Spleen (tissue), 11 donors: ENCODE results near the gene ADAMTS4. TPM values are rescaled to one million over a fixed set of nuclear protein-coding genes. Genes with fewer than 3 reads are reported as not detected.

Experiments used
- DNase-seq: peaks from one replicate; pipeline ENCODE4 v3.0.0-alpha.2; 2020
- H3K27ac ChIP-seq, 8 donors: fragments of 200-600 bp; sonication (generic) in 7 of 8; 1 replicate in 4 of 8; 2 replicates in 4 of 8; pipeline versions ENCODE4 v1.5.0 to v1.8.0; 2016 to 2021; ENCODE audit warnings: inconsistent platforms in 4 of 8, mild to moderate bottlenecking in 4 of 8, moderate library complexity in 1 of 8
- H3K27me3 ChIP-seq, 7 donors: fragments of 200-600 bp; sonication (generic) in 6 of 7; replicated peaks in 1 of 7; 1 replicate in 4 of 7; 2 replicates in 3 of 7; pipeline versions ENCODE4 v1.5.0 to v1.8.0; 2016 to 2021; ENCODE audit warnings: inconsistent platforms in 3 of 7, mild to moderate bottlenecking in 1 of 7
- H3K36me3 ChIP-seq, 6 donors: fragments of 200-600 bp; sonication (generic) in 5 of 6; 1 replicate in 4 of 6; 2 replicates in 2 of 6; pipeline versions ENCODE4 v1.5.0 to v1.8.0; 2016 to 2021; ENCODE audit warnings: inconsistent platforms in 2 of 6
- H3K4me1 ChIP-seq, 6 donors: fragments of 200-600 bp; sonication (generic) in 5 of 6; 1 replicate in 3 of 6; 2 replicates in 3 of 6; pipeline versions ENCODE4 v1.5.0 to v1.8.0; 2016 to 2021; ENCODE audit warnings: inconsistent platforms in 3 of 6
- H3K4me3 ChIP-seq, 8 donors: fragments of 200-600 bp; sonication (generic) in 7 of 8; 1 replicate in 4 of 8; 2 replicates in 4 of 8; pipeline versions ENCODE4 v1.5.0 to v1.8.0; 2016 to 2021; ENCODE audit warnings: inconsistent platforms in 4 of 8, mild to moderate bottlenecking in 4 of 8, moderate library complexity in 2 of 8
- H3K9me3 ChIP-seq, 8 donors: fragments of 200-600 bp; sonication (generic) in 7 of 8; 1 replicate in 4 of 8; 2 replicates in 4 of 8; pipeline versions ENCODE4 v1.5.0 to v1.8.0; 2016 to 2021; ENCODE audit warnings: inconsistent platforms in 4 of 8
- CTCF ChIP-seq, 11 experiments: fragments of 200-600 bp in 7 of 11; fragments of 450-650 bp in 4 of 11; sonication (generic) in 4 of 11; IDR thresholded peaks in 8 of 11; conservative IDR thresholded peaks in 3 of 11; 1 replicate in 7 of 11; 2 replicates in 4 of 11; pipeline versions ENCODE4 v1.4.0 to v1.8.0; 2016 to 2021; ENCODE audit warnings: antibody characterized with exemption in 11 of 11, inconsistent platforms in 4 of 11, mild to moderate bottlenecking in 1 of 11
- POLR2A ChIP-seq, 3 donors: fragments of 450-650 bp; IDR thresholded peaks; one replicate each; pipeline ENCODE4 v1.5.1; 2017; ENCODE audit warnings: antibody characterized with exemption in 3 of 3, mild to moderate bottlenecking in 1 of 3
- POLR2AphosphoS5 ChIP-seq, 3 donors: sonication (generic); formaldehyde crosslinking; IDR thresholded peaks; one replicate each; pipeline ENCODE4 v1.5.1; 2017; ENCODE audit warnings: antibody characterized with exemption in 3 of 3
- WGBS, 5 donors: extraction: QIAGEN DNeasy Blood & Tissue Kit in 3 of 5; methylation state at CpG; one replicate each; pipeline versions ENCODE4 v1.1.5 to v1.1.7; 2013 to 2018; 5-methylcytosine and 5-hydroxymethylcytosine counted together
- intact Hi-C: fragments of 100-400 bp; cut with DNase I; formaldehyde crosslinking; loops from one replicate; pipeline ENCODE4 v1.15.0; 2023; ENCODE audit warnings: low total_unique reads
- polyA plus RNA-seq, 3 donors: library from polyadenylated mRNA; stranded (reverse); fragments of 200-250 nt; gene quantifications; one replicate each; pipeline ENCODE4 v1.2.1, GENCODE V29; 2013
- total RNA-seq, 7 donors: library from RNA; depleted of rRNA in 3 of 7; stranded (reverse); fragments of >200 nt in 3 of 7; fragmentation: NEBNext Ultra II Directional in 4 of 7; extraction: Animal tissue kit (Norgen Biotek cat#: 25700) in 4 of 7; gene quantifications; one replicate each; pipeline versions ENCODE4 v1.1.0 to v1.2.1, GENCODE V29; 2016 to 2021
- donor health status: healthy with polysubstance abuse.
- donor health status: DM: no; HTN: no; CAD: no; lungs with moderate emphysema.
- donor health status: DM: no; HTN: no; CAD: no.
- donor health status: Bipolar disorder and iron deficiency.
- donor health status: healthy.
- donor health status: DM: no; HTN: no; CAD: no.
- donor health status: DM: yes; HTN: yes; CAD: no.

The ADAMTS4 gene
- total and polyA plus RNA-seq, 10 donors: 0.26 to 37.8 (median 4.0) TPM

DNA sequence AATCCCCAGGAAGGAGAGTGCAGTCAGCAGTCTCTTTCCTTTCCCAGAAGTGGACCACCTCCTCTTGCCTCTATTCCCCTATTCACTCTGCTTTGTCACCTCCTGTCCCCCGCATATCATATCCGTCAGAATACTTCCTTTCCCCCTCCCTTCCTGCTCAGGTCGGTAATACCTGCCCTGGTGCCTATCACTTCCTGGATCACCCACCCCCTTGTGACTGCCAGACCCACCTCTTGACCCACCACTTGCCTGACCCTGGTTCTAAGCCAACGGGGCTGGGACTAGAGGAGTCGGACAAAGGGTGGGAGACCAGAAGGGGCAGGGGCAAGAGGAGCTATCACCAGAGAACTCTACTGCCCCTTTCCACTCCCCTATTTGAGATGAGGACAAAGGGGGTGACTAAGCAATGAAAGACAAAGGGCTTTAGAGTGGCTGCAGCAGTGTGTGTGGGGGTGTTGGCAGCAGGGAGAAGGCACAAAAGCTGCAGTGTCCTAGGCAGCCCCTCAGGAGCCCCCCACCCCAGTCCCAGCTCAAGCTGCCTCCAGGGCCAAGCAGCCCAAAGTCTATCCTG lies 1.7 kb upstream of the ADAMTS4 start:
- WGBS, 5 donors: 37 to 65% (median 42%) methylated on average over 5 of the region's 5 CpGs
- intact Hi-C loops: no loop called here

GRCh38 chr1:161199506-161200139 lies 769 bp upstream of the ADAMTS4 start:
- intact Hi-C loops: no loop called here
- Histone ChIP-seq H3K36me3 (peaks cover 0 to 15% (median 2%) of the 10 kb centered on the region in 6 donors), H3K27me3 (no peaks in the 10 kb centered on the region), H3K4me3 (no peak overlapping the region), H3K9me3 (no peaks in the 10 kb centered on the region), H3K4me1 (peaks cover 51 to 97% (median 88%) of the 10 kb centered on the region in 6 donors), H3K27ac (peak overlapping the region; percentile 48 to 97 (median 94))
- TF ChIP-seq CTCF (IDR thresholded peaks at IDR 0.05 in 8 of 11, conservative IDR thresholded peaks at IDR 0.05 in 3 of 11) (no peak), POLR2A (IDR thresholded peaks at IDR 0.05) (no peak), POLR2AphosphoS5 (IDR thresholded peaks at IDR 0.05) (no peak)
- 51 to 69% (median 61%) methylated on average over 5 of the region's 5 CpGs for WGBS, 5 donors
- DNase-seq: peak; percentile 53

More for the DNA sequence above, 1.7 kb upstream of the ADAMTS4 start:
- Histone ChIP-seq H3K9me3 (no peaks in the 10 kb centered on the region), H3K27me3 (no peaks in the 10 kb centered on the region), H3K36me3 (peaks cover 0 to 24% (median 6%) of the 10 kb centered on the region in 6 donors), H3K4me3 (peak overlapping the region in 1 of 8 donors; percentile 83), H3K27ac (peak overlapping the region; percentile 93 to 97 (median 95)), H3K4me1 (peaks cover 52 to 97% (median 88%) of the 10 kb centered on the region in 6 donors)
- DNase-seq: peak; percentile 77
- no peak for TF ChIP-seq POLR2A (IDR thresholded peaks at IDR 0.05)
- TF ChIP-seq POLR2AphosphoS5 (IDR thresholded peaks at IDR 0.05): no peak
- TF ChIP-seq CTCF (IDR thresholded peaks at IDR 0.05 in 8 of 11, conservative IDR thresholded peaks at IDR 0.05 in 3 of 11): no peak

- Histone ChIP-seq H3K36me3 (peaks cover 0 to 2% (median 0%) of the 10 kb centered on the region in 6 donors), H3K4me3 (peak overlapping the region; percentile 5 to 62 (median 22)), H3K9me3 (no peaks in the 10 kb centered on the region), H3K27me3 (no peaks in the 10 kb centered on the region), H3K4me1 (peaks cover 55 to 97% (median 88%) of the 10 kb centered on the region in 6 donors), H3K27ac (peak overlapping the region; percentile 21 to 97 (median 94))
- intact Hi-C loops: no loop called here
- TF ChIP-seq CTCF (IDR thresholded peaks at IDR 0.05 in 8 of 11, conservative IDR thresholded peaks at IDR 0.05 in 3 of 11) (no peak), POLR2AphosphoS5 (IDR thresholded peaks at IDR 0.05) (peak in 1 of 3 donors; percentile 51), POLR2A (IDR thresholded peaks at IDR 0.05) (no peak)
- WGBS, 5 donors: 25 to 68% (median 57%) methylated on average over 1 to 20 of the region's 20 CpGs
- DNase-seq: peak; percentile 77
Measured at GRCh38 chr1:161198194-161198896, 509 bp downstream of the ADAMTS4 start.
